GM21786 (cell line): ENCODE data around the gene RAMACL.

Experiments
- ATAC-seq: cut with Tn5 transposase; IDR thresholded peaks from one replicate; pipeline ENCODE4 v1.9.1; 2021; ENCODE audit not compliant: unreplicated experiment

RAMACL gene

GRCh38 chr6:166579237-166579850 is 7.1 kb downstream of the RAMACL start:
- no peak for ATAC-seq

GRCh38 chr6:166578536-166579236 is 7.8 kb downstream of the RAMACL start:
- ATAC-seq: no peak

- no peak for ATAC-seq
Measured at GRCh38 chr6:166575205-166575604, 11.3 kb downstream of the RAMACL start.

GRCh38 chr6:166573511-166574216 is 12.8 kb downstream of the RAMACL start:
- no peak for ATAC-seq

- no peak for ATAC-seq
Measured at GRCh38 chr6:166572370-166573261, 13.9 kb downstream of the RAMACL start.

- ATAC-seq: no peak
Measured at GRCh38 chr6:166570929-166571713, 15.4 kb downstream of the RAMACL start.

GRCh38 chr6:166569206-166569605 is 17.3 kb downstream of the RAMACL start:
- no peak for ATAC-seq

GRCh38 chr6:166567813-166568212 is 18.7 kb downstream of the RAMACL start:
- no peak for ATAC-seq

GRCh38 chr6:166567107-166567506 is 19.4 kb downstream of the RAMACL start:
- no peak for ATAC-seq

- ATAC-seq: no peak
Measured at GRCh38 chr6:166566026-166567011, 20.2 kb downstream of the RAMACL start.

GRCh38 chr6:166565084-166565967 is 21.2 kb downstream of the RAMACL start:
- no peak for ATAC-seq

GRCh38 chr6:166563805-166564204 is 22.7 kb downstream of the RAMACL start:
- no peak for ATAC-seq

GRCh38 chr6:166563200-166563599 is 23.3 kb downstream of the RAMACL start:
- no peak for ATAC-seq

- no peak for ATAC-seq
Measured at GRCh38 chr6:166562726-166563125, 23.8 kb downstream of the RAMACL start.

GRCh38 chr6:166561771-166562359 is 24.6 kb downstream of the RAMACL start:
- ATAC-seq: no peak

GRCh38 chr6:166560222-166560621 is 26.3 kb downstream of the RAMACL start:
- no peak for ATAC-seq

GRCh38 chr6:166559662-166560061 is 26.8 kb downstream of the RAMACL start:
- ATAC-seq: no peak

- ATAC-seq: no peak
Measured at GRCh38 chr6:166559211-166559610, 27.3 kb downstream of the RAMACL start.
